ENCODE results near the gene CD247.

CD247 gene

GRCh38 chr1:167462341-167462740 is 56.0 kb downstream of the CD247 start:
- H3K79me2 ChIP-seq (ENCODE audit: control insufficient read depth, insufficient read depth, low read length, poor library complexity) = no peaks in the 10 kb centered on the region
- H3K27ac ChIP-seq (ENCODE audit: low read depth, low read length) = no peak overlapping the region
- no peak overlapping the region for H3K4me3 ChIP-seq (ENCODE audit: low read depth, low read length)
- H3K9ac ChIP-seq (ENCODE audit: low read length) = no peak overlapping the region
- H2BK12ac ChIP-seq (ENCODE audit: low read length) = no peak overlapping the region
- no peak overlapping the region for H2BK5ac ChIP-seq (ENCODE audit: low read depth, low read length, poor library complexity)
- H3K14ac ChIP-seq (ENCODE audit: low read length) = no peak overlapping the region
- peak overlapping the region; percentile 11 for H2BK120ac ChIP-seq (ENCODE audit: insufficient read depth, low read length, poor library complexity)
- no peak overlapping the region for H2AFZ ChIP-seq (ENCODE audit: insufficient read depth, low read length, poor library complexity)
- H3K36me3 ChIP-seq (ENCODE audit: control insufficient read depth in 1 of 2, insufficient read depth in 2 of 2, low read length in 2 of 2) = no peaks in the 10 kb centered on the region
- no CpG with 5 or more reads among the region's 8 CpGs for WGBS (ENCODE audit: extremely low coverage, insufficient coverage, insufficient read length)
- no peak for DNase-seq
- H4K12ac ChIP-seq (ENCODE audit: low read depth, low read length) = no peak overlapping the region
- H3K4me1 ChIP-seq (ENCODE audit: control insufficient read depth in 1 of 2, insufficient read depth in 2 of 2, low read length in 2 of 2) = peaks cover 0 to under 1% of the 10 kb centered on the region in 2 experiments
- peaks cover 2% of the 10 kb centered on the region for H3K9me3 ChIP-seq (ENCODE audit: insufficient read depth, low read depth, low read length)
- H3K27me3 ChIP-seq (ENCODE audit: insufficient read depth, low read length) = no peaks in the 10 kb centered on the region
- H3K4me2 ChIP-seq (ENCODE audit: low read length) = no peak overlapping the region
- no peak overlapping the region for H3K23ac ChIP-seq (ENCODE audit: low read length)
- H3K79me1 ChIP-seq (ENCODE audit: low read length) = no peaks in the 10 kb centered on the region
- no peak overlapping the region for H2AK5ac ChIP-seq (ENCODE audit: low read length)
- H4K91ac ChIP-seq (ENCODE audit: low read depth, low read length) = no peak overlapping the region
- H3K4ac ChIP-seq (ENCODE audit: low read depth, low read length) = no peak overlapping the region
- no peak overlapping the region for H4K8ac ChIP-seq (ENCODE audit: low read depth, low read length)
- H3K18ac ChIP-seq (ENCODE audit: low read length) = no peak overlapping the region

- no peak overlapping the region for H2BK5ac ChIP-seq (ENCODE audit: low read depth, low read length, poor library complexity)
- H3K36me3 ChIP-seq (ENCODE audit: control insufficient read depth in 1 of 2, insufficient read depth in 2 of 2, low read length in 2 of 2) = no peaks in the 10 kb centered on the region
- H3K14ac ChIP-seq (ENCODE audit: low read length) = no peak overlapping the region
- H3K4me1 ChIP-seq (ENCODE audit: control insufficient read depth in 1 of 2, insufficient read depth in 2 of 2, low read length in 2 of 2) = no peaks in the 10 kb centered on the region
- no peak overlapping the region for H2AFZ ChIP-seq (ENCODE audit: insufficient read depth, low read length, poor library complexity)
- no peak overlapping the region for H2BK120ac ChIP-seq (ENCODE audit: insufficient read depth, low read length, poor library complexity)
- no peak overlapping the region for H4K8ac ChIP-seq (ENCODE audit: low read depth, low read length)
- no peak overlapping the region for H4K12ac ChIP-seq (ENCODE audit: low read depth, low read length)
- no peak for DNase-seq
- no peak overlapping the region for H4K91ac ChIP-seq (ENCODE audit: low read depth, low read length)
- H2BK12ac ChIP-seq (ENCODE audit: low read length) = no peak overlapping the region
- no peaks in the 10 kb centered on the region for H3K79me1 ChIP-seq (ENCODE audit: low read length)
- H3K9me3 ChIP-seq (ENCODE audit: insufficient read depth, low read depth, low read length) = peaks cover 2% of the 10 kb centered on the region
- no peaks in the 10 kb centered on the region for H3K27me3 ChIP-seq (ENCODE audit: insufficient read depth, low read length)
- H3K27ac ChIP-seq (ENCODE audit: low read depth, low read length) = no peak overlapping the region
- H3K18ac ChIP-seq (ENCODE audit: low read length) = no peak overlapping the region
- no peak overlapping the region for H3K4me3 ChIP-seq (ENCODE audit: low read depth, low read length)
- WGBS (ENCODE audit: extremely low coverage, insufficient coverage, insufficient read length) = no CpG with 5 or more reads among the region's 14 CpGs
- H3K23ac ChIP-seq (ENCODE audit: low read length) = no peak overlapping the region
- no peak overlapping the region for H3K4ac ChIP-seq (ENCODE audit: low read depth, low read length)
- no peak overlapping the region for H3K9ac ChIP-seq (ENCODE audit: low read length)
- no peak overlapping the region for H3K4me2 ChIP-seq (ENCODE audit: low read length)
- H3K79me2 ChIP-seq (ENCODE audit: control insufficient read depth, insufficient read depth, low read length, poor library complexity) = no peaks in the 10 kb centered on the region
- no peak overlapping the region for H2AK5ac ChIP-seq (ENCODE audit: low read length)
Measured at GRCh38 chr1:167460836-167461235, 57.5 kb downstream of the CD247 start.

DNA sequence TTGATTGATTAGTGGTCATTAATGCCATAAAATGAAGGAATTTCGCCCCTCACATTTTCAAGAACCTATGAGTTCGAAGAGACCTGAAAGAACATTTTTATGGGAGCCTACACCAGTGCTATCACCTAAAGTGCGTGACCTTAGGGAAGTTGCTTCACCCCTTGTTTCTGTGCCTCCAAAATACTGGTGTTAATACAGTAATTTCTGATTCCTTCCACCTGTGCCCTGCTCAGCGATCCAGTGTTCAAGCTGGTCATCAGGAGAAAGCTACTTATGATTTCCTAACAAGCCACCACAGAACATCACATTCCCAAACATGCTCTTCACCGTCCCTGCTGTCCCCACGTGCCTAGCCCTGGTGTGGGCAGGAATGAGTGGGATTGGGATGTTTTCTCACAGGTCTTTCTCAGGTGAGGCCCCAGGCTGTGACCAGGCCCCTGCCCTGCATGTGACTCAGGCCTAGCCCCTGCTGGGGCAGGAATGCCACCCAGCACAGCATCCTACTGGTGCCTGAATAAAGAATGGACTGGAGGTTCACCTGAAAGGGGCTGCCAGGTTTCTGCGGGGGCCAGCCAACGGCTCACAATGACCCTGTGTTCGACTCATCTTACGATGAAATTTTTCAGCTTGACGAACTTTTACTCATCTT is 60.3 kb downstream of the CD247 start:
- Histone ChIP-seq H2AFZ (ENCODE audit: insufficient read depth, low read length, poor library complexity) (no peak overlapping the region), H4K91ac (ENCODE audit: low read depth, low read length) (no peak overlapping the region), H3K4me1 (ENCODE audit: control insufficient read depth in 1 of 2, insufficient read depth in 2 of 2, low read length in 2 of 2) (peaks cover 0 to 3% of the 10 kb centered on the region in 2 experiments), H3K79me2 (ENCODE audit: control insufficient read depth, insufficient read depth, low read length, poor library complexity) (no peaks in the 10 kb centered on the region), H4K12ac (ENCODE audit: low read depth, low read length) (no peak overlapping the region), H4K8ac (ENCODE audit: low read depth, low read length) (no peak overlapping the region), H3K27ac (ENCODE audit: low read depth, low read length) (no peak overlapping the region), H3K9ac (ENCODE audit: low read length) (no peak overlapping the region), H2BK5ac (ENCODE audit: low read depth, low read length, poor library complexity) (no peak overlapping the region), H3K79me1 (ENCODE audit: low read length) (peaks cover 2% of the 10 kb centered on the region), H3K14ac (ENCODE audit: low read length) (no peak overlapping the region), H3K36me3 (ENCODE audit: control insufficient read depth in 1 of 2, insufficient read depth in 2 of 2, low read length in 2 of 2) (no peaks in the 10 kb centered on the region), H3K9me3 (ENCODE audit: insufficient read depth, low read depth, low read length) (peaks cover 2% of the 10 kb centered on the region), H3K4me3 (ENCODE audit: low read depth, low read length) (no peak overlapping the region), H2BK12ac (ENCODE audit: low read length) (no peak overlapping the region), H3K18ac (ENCODE audit: low read length) (no peak overlapping the region), H2BK120ac (ENCODE audit: insufficient read depth, low read length, poor library complexity) (no peak overlapping the region), H3K23ac (ENCODE audit: low read length) (no peak overlapping the region), H3K4me2 (ENCODE audit: low read length) (no peak overlapping the region), H2AK5ac (ENCODE audit: low read length) (no peak overlapping the region), H3K27me3 (ENCODE audit: insufficient read depth, low read length) (peaks cover 7% of the 10 kb centered on the region), H3K4ac (ENCODE audit: low read depth, low read length) (no peak overlapping the region)
- DNase-seq = no peak
- no CpG with 5 or more reads among the region's 11 CpGs for WGBS (ENCODE audit: extremely low coverage, insufficient coverage, insufficient read length)

DNA sequence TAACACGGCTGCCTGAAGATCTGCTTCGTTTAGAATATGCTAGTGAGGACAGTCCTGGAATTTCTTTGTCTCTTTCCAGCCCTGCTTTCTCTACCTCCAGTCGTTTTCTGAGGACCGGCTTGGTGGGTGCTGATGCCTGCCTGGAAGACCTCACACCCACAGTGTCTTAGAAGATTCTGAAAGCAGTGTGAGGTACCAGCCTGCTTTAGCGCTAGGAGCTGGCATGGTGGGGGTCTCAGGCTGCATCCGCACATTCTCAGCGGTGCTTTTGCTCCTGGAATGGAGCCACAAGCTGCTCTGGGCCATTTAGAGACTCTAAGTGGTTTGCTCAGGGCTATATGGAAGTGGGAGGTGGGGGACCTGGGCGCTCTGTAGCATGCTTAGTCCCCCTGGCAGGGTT is 61.4 kb downstream of the CD247 start:
- no peak overlapping the region for H4K12ac ChIP-seq (ENCODE audit: low read depth, low read length)
- no peak overlapping the region for H2BK12ac ChIP-seq (ENCODE audit: low read length)
- no peak overlapping the region for H3K9ac ChIP-seq (ENCODE audit: low read length)
- H2BK120ac ChIP-seq (ENCODE audit: insufficient read depth, low read length, poor library complexity) = no peak overlapping the region
- DNase-seq = no peak
- H3K79me2 ChIP-seq (ENCODE audit: control insufficient read depth, insufficient read depth, low read length, poor library complexity) = no peaks in the 10 kb centered on the region
- WGBS (ENCODE audit: extremely low coverage, insufficient coverage, insufficient read length) = no CpG with 5 or more reads among the region's 8 CpGs
- no peak overlapping the region for H4K8ac ChIP-seq (ENCODE audit: low read depth, low read length)
- no peaks in the 10 kb centered on the region for H3K36me3 ChIP-seq (ENCODE audit: control insufficient read depth in 1 of 2, insufficient read depth in 2 of 2, low read length in 2 of 2)
- no peak overlapping the region for H4K91ac ChIP-seq (ENCODE audit: low read depth, low read length)
- H3K9me3 ChIP-seq (ENCODE audit: insufficient read depth, low read depth, low read length) = peaks cover 2% of the 10 kb centered on the region
- no peak overlapping the region for H3K4me3 ChIP-seq (ENCODE audit: low read depth, low read length)
- no peak overlapping the region for H3K27ac ChIP-seq (ENCODE audit: low read depth, low read length)
- no peak overlapping the region for H3K4me2 ChIP-seq (ENCODE audit: low read length)
- peaks cover 7% of the 10 kb centered on the region for H3K27me3 ChIP-seq (ENCODE audit: insufficient read depth, low read length)
- H3K4ac ChIP-seq (ENCODE audit: low read depth, low read length) = no peak overlapping the region
- H2AFZ ChIP-seq (ENCODE audit: insufficient read depth, low read length, poor library complexity) = no peak overlapping the region
- H3K18ac ChIP-seq (ENCODE audit: low read length) = no peak overlapping the region
- H2AK5ac ChIP-seq (ENCODE audit: low read length) = no peak overlapping the region
- H3K79me1 ChIP-seq (ENCODE audit: low read length) = peaks cover 2% of the 10 kb centered on the region
- no peak overlapping the region for H3K23ac ChIP-seq (ENCODE audit: low read length)
- peaks cover 0 to 3% of the 10 kb centered on the region in 2 experiments for H3K4me1 ChIP-seq (ENCODE audit: control insufficient read depth in 1 of 2, insufficient read depth in 2 of 2, low read length in 2 of 2)
- H2BK5ac ChIP-seq (ENCODE audit: low read depth, low read length, poor library complexity) = no peak overlapping the region
- H3K14ac ChIP-seq (ENCODE audit: low read length) = no peak overlapping the region

All from trophoblast cell (in vitro differentiated cells and primary cell).